ENCODE data around the gene CTDSP2. TPM values are rescaled to one million over a fixed set of nuclear protein-coding genes. Genes with fewer than 3 reads are reported as not detected.

Gene CTDSP2
- total and polyA plus RNA-seq, 2 donors (not counting 3 experiments of a cell fraction or from before 2014, with no cell fraction given): 142 to 146 TPM

DNA sequence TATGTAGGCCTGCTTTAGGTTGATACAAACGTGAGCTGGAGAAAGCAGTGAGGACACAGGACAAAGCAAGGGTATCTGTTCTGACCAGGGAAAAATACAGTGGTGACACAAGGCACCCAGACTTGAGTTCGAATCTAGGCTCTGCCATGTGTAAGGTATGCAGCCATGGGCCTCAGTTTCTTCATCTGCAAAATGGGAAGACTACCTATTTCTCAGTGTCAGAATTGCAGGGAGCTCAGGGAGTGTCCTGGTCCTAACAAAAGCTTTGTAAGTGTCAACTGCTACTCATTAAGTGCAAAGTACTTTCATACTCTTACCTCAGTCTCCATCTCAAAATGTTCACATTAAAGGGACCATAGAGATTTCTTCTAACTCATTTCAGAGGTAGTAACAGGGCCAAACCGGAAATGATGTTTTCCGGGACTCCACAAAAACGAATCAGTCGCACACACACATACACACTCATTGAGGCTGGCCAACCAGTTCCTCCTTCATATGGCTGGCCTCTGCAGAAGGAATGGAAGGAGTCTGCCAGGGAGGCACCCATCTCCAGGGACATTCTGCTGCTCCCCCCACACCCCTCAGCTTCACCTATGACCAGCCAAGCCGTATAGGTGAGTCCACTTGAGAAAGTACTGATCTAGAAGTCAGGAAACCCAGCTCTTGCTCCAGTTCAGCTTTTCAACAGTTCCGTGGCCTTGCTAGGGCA lies 7.8 kb downstream of the CTDSP2 start:
- Histone ChIP-seq H4K20me1 (replicated peaks; ENCODE audit: control insufficient read depth, extremely low read depth, insufficient read depth, low read length) (peaks cover 13% of the 10 kb centered on the region), H3K36me3 (ENCODE audit: control insufficient read depth in 2 of 2, extremely low read depth in 1 of 2, insufficient read depth in 2 of 2, low read length in 2 of 2) (no peaks in the 10 kb centered on the region), H3K27ac (ENCODE audit: insufficient read depth, low read depth, low read length) (peak overlapping the region; percentile 78), H3K9me1 (replicated peaks; ENCODE audit: control insufficient read depth, extremely low read depth, insufficient read depth, low read length) (no peaks in the 10 kb centered on the region), H3K27me3 (ENCODE audit: control insufficient read depth in 2 of 2, insufficient read depth in 2 of 2, low read length in 2 of 2) (no peaks in the 10 kb centered on the region), H3K4me3 (replicated peaks in 1 of 3; ENCODE audit: insufficient read depth in 1 of 3, low read depth in 1 of 3, low read length in 3 of 3) (peak overlapping the region in 1 of 3 experiments; percentile 2), H2AFZ (ENCODE audit: low read depth, low read length) (no peak overlapping the region), H3K4me1 (ENCODE audit: control insufficient read depth, extremely low read depth, insufficient read depth, low read length) (peaks cover 71% of the 10 kb centered on the region), H3K4me2 (ENCODE audit: insufficient read depth, low read length) (peak overlapping the region; percentile 55), H3K9me3 (replicated peaks; ENCODE audit: control insufficient read depth, insufficient read depth, low read length) (no peaks in the 10 kb centered on the region), H3K9ac (replicated peaks; ENCODE audit: extremely low read depth, insufficient read depth, low read length) (peak overlapping the region; percentile 14), H3K79me2 (ENCODE audit: control insufficient read depth, insufficient read depth, low read length) (peaks cover 90% of the 10 kb centered on the region)
- dilution Hi-C loops (cut with MboI; ENCODE audit: extremely low pct_ligation_motif_present, low sequenced_read_pairs): no loop called here
- POLR2A ChIA-PET: no interaction called here
- FAIRE-seq: peak; percentile 76
- no TSS peak for BruUV-seq (replicated peaks)
- peak; percentile 76 for DNase-seq (ENCODE audit: low read depth, low spot score)
- CTCF ChIA-PET: interaction anchor here (3.2 to 10.9 kb wide), 2 partner anchors 26 to 57 kb away, joined by 14 to 139 read pairs; no protein-coding TSS in a partner anchor
- intact Hi-C loops (cut with micrococcal nuclease): no loop called here
- TF ChIP-seq POLR2A (IDR thresholded peaks at IDR 0.05; ENCODE audit: low read depth, low read length) (peak; percentile 31), JUN (IDR thresholded peaks at IDR 0.05; ENCODE audit: borderline replicate concordance, insufficient read depth, insufficient read length, low read depth) (peak; percentile 23), GATA2 (IDR thresholded peaks at IDR 0.05; ENCODE audit: insufficient read depth, insufficient read length, low read depth, low read length) (no peak), MYC (IDR thresholded peaks at IDR 0.05; ENCODE audit: low read depth, low read length) (no peak)
- TF ChIP-seq, protein P1, sequence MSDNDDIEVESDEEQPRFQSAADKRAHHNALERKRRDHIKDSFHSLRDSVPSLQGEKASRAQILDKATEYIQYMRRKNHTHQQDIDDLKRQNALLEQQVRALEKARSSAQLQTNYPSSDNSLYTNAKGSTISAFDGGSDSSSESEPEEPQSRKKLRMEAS (IDR thresholded peaks at IDR 0.05; ENCODE audit: insufficient read depth, insufficient read length): no peak

DNA sequence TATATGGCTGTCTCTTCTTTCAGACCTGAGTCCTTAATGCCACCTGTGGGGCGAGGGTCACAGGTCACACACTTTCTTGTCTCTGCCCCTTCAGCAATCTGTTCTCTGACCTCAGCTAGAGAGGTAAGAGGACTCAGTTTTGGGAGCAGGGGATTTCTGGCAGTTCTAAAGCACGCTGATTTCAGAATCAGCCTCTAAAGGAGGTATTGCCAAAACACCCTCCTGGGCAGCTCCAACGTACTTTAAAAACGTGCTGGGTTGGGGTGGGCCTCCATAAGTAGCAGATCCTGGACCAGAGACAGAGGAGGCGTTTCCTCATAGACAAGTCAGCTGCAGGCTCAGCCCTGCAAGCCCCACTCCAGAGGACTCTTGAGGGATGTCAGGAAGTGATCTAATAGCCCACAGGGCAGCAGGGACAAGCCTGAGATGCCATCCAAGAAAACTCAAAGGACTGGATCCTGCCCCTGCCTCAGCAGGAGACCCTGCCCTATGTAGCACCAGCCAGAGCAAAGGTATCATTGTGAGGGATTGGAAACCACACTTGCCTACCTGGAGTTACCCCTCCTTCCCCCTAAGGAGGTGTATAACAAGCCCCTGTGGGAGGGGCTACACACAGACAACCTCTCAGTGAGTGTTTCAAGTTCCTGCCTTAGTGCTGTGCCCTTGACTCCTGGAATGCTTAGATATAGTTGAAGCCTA lies 8.5 kb downstream of the CTDSP2 start:
- peaks cover 18% of the 10 kb centered on the region for H4K20me1 ChIP-seq (replicated peaks; ENCODE audit: control insufficient read depth, extremely low read depth, insufficient read depth, low read length)
- peaks cover 66% of the 10 kb centered on the region for H3K4me1 ChIP-seq (ENCODE audit: control insufficient read depth, extremely low read depth, insufficient read depth, low read length)
- H2AFZ ChIP-seq (ENCODE audit: low read depth, low read length): no peak overlapping the region
- TF ChIP-seq, protein P2, sequence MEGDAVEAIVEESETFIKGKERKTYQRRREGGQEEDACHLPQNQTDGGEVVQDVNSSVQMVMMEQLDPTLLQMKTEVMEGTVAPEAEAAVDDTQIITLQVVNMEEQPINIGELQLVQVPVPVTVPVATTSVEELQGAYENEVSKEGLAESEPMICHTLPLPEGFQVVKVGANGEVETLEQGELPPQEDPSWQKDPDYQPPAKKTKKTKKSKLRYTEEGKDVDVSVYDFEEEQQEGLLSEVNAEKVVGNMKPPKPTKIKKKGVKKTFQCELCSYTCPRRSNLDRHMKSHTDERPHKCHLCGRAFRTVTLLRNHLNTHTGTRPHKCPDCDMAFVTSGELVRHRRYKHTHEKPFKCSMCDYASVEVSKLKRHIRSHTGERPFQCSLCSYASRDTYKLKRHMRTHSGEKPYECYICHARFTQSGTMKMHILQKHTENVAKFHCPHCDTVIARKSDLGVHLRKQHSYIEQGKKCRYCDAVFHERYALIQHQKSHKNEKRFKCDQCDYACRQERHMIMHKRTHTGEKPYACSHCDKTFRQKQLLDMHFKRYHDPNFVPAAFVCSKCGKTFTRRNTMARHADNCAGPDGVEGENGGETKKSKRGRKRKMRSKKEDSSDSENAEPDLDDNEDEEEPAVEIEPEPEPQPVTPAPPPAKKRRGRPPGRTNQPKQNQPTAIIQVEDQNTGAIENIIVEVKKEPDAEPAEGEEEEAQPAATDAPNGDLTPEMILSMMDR (IDR thresholded peaks at IDR 0.05; ENCODE audit: extremely low read depth in 1 of 2, insufficient read depth in 1 of 2, low read depth in 1 of 2, low read length in 2 of 2): no peak
- peak; percentile 16 for TF ChIP-seq FOS (IDR thresholded peaks at IDR 0.05; ENCODE audit: borderline replicate concordance, insufficient read depth, low read length)
- H3K9me3 ChIP-seq (replicated peaks; ENCODE audit: control insufficient read depth, insufficient read depth, low read length): no peaks in the 10 kb centered on the region
- H3K4me2 ChIP-seq (ENCODE audit: insufficient read depth, low read length): peak overlapping the region; percentile 55
- peaks cover 90% of the 10 kb centered on the region for H3K79me2 ChIP-seq (ENCODE audit: control insufficient read depth, insufficient read depth, low read length)
- dilution Hi-C loops (cut with MboI; ENCODE audit: extremely low pct_ligation_motif_present, low sequenced_read_pairs) (no loop called here), intact Hi-C loops (cut with micrococcal nuclease) (loop anchor here (1.0 to 2.0 kb wide), 3 partner anchors 7 to 51 kb away; no protein-coding TSS in a partner anchor)
- H3K36me3 ChIP-seq (ENCODE audit: control insufficient read depth in 2 of 2, extremely low read depth in 1 of 2, insufficient read depth in 2 of 2, low read length in 2 of 2): no peaks in the 10 kb centered on the region
- FAIRE-seq (peak; percentile 98), DNase-seq (ENCODE audit: low read depth, low spot score) (peak; percentile 70)
- ChIA-PET POLR2A (interaction anchor here (2.0 kb wide), 1 partner anchor 27 kb away, joined by 10 read pairs; no protein-coding TSS in a partner anchor), CTCF (interaction anchor here (0.7 to 10.9 kb wide), 6 partner anchors 8 to 66 kb away, joined by 3 to 139 read pairs (median 8); partner anchors contain the start of genes CTDSP2 and TSFM)
- BruUV-seq (replicated peaks): no TSS peak
- no peaks in the 10 kb centered on the region for H3K9me1 ChIP-seq (replicated peaks; ENCODE audit: control insufficient read depth, extremely low read depth, insufficient read depth, low read length)
- H3K4me3 ChIP-seq (replicated peaks in 1 of 3; ENCODE audit: insufficient read depth in 1 of 3, low read depth in 1 of 3, low read length in 3 of 3): peak overlapping the region in 1 of 3 experiments; percentile 2
- H3K27ac ChIP-seq (ENCODE audit: insufficient read depth, low read depth, low read length): peak overlapping the region; percentile 78
- H3K27me3 ChIP-seq (ENCODE audit: control insufficient read depth in 2 of 2, insufficient read depth in 2 of 2, low read length in 2 of 2): no peaks in the 10 kb centered on the region
- H3K9ac ChIP-seq (replicated peaks; ENCODE audit: extremely low read depth, insufficient read depth, low read length): peak overlapping the region; percentile 14
